ENCODE results near the gene ERO1A.

ERO1A gene

GRCh38 chr14:52663850-52664249 is 31.5 kb downstream of the ERO1A start:
- TF ChIP-seq, protein P1, sequence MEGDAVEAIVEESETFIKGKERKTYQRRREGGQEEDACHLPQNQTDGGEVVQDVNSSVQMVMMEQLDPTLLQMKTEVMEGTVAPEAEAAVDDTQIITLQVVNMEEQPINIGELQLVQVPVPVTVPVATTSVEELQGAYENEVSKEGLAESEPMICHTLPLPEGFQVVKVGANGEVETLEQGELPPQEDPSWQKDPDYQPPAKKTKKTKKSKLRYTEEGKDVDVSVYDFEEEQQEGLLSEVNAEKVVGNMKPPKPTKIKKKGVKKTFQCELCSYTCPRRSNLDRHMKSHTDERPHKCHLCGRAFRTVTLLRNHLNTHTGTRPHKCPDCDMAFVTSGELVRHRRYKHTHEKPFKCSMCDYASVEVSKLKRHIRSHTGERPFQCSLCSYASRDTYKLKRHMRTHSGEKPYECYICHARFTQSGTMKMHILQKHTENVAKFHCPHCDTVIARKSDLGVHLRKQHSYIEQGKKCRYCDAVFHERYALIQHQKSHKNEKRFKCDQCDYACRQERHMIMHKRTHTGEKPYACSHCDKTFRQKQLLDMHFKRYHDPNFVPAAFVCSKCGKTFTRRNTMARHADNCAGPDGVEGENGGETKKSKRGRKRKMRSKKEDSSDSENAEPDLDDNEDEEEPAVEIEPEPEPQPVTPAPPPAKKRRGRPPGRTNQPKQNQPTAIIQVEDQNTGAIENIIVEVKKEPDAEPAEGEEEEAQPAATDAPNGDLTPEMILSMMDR (IDR thresholded peaks at IDR 0.05; ENCODE audit: insufficient read depth, low read length, missing control alignments) = no peak
- H3K4me3 ChIP-seq (ENCODE audit: low read depth, low read length) = no peak overlapping the region
- ChIA-PET POLR2A (no interaction called here), CTCF (no interaction called here)
- DNase-seq (ENCODE audit: low read depth, low spot score) = no peak

GRCh38 chr14:52661314-52661713 is 34.0 kb downstream of the ERO1A start:
- CTCF ChIA-PET = no interaction called here
- no peak for DNase-seq (ENCODE audit: low read depth, low spot score)
- H3K4me3 ChIP-seq (ENCODE audit: low read depth, low read length) = no peak overlapping the region
- POLR2A ChIA-PET = no interaction called here
- TF ChIP-seq, protein P1 (IDR thresholded peaks at IDR 0.05; ENCODE audit: insufficient read depth, low read length, missing control alignments) = no peak

DNA sequence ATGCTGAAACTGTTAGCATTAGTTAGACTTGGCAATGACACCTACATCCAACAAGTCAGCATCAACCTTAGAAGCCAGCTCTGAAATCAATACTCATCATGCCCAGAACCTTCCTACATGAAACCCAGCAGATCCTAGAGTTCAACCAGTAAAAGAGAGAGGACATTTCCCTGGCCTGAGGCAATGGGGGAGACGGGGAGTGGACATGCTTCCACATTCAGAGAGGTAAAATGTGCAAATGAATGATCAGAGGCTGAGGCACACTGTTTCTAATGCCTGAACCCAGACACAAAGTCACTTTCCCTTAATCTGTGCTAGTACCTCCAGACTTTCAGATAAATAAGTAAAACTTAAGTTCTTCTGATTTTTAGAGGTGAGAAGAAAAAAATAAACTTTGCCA is 34.5 kb downstream of the ERO1A start:
- no peak for DNase-seq (ENCODE audit: low read depth, low spot score)
- no peak overlapping the region for H3K4me3 ChIP-seq (ENCODE audit: low read depth, low read length)
- TF ChIP-seq, protein P1 (IDR thresholded peaks at IDR 0.05; ENCODE audit: insufficient read depth, low read length, missing control alignments) = no peak
- POLR2A ChIA-PET = no interaction called here
- CTCF ChIA-PET = no interaction called here

GRCh38 chr14:52660325-52660724 is 35.0 kb downstream of the ERO1A start:
- POLR2A ChIA-PET = no interaction called here
- no peak overlapping the region for H3K4me3 ChIP-seq (ENCODE audit: low read depth, low read length)
- TF ChIP-seq, protein P1 (IDR thresholded peaks at IDR 0.05; ENCODE audit: insufficient read depth, low read length, missing control alignments) = no peak
- CTCF ChIA-PET = no interaction called here
- no peak for DNase-seq (ENCODE audit: low read depth, low spot score)

DNA sequence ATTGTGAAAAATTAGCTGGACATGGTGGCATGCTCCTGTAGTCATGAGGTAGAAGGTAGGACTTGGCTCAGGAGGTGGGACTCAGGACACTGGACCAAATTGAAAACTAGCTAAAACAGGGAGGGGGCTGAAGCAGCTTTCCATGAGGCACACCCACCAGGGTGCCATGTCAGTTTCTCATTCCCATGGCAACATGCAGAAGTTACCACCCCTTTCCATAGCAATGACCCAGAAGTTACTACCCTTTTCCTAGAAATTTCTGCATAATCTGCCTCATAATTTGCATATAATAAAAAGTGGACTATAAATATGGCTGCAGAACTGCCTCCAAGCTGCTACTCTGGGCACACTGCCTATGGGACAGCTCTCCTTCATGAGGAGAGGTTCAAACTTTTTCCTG is 38.5 kb downstream of the ERO1A start:
- TF ChIP-seq, protein P1 (IDR thresholded peaks at IDR 0.05; ENCODE audit: insufficient read depth, low read length, missing control alignments) = no peak
- POLR2A ChIA-PET = no interaction called here
- CTCF ChIA-PET = no interaction called here
- DNase-seq (ENCODE audit: low read depth, low spot score) = no peak
- no peak overlapping the region for H3K4me3 ChIP-seq (ENCODE audit: low read depth, low read length)

- H3K4me3 ChIP-seq (ENCODE audit: low read depth, low read length) = no peak overlapping the region
- DNase-seq (ENCODE audit: low read depth, low spot score) = no peak
- ChIA-PET CTCF (no interaction called here), POLR2A (no interaction called here)
- TF ChIP-seq, protein P1 (IDR thresholded peaks at IDR 0.05; ENCODE audit: insufficient read depth, low read length, missing control alignments) = no peak
These were observed 44.6 kb downstream of the ERO1A start for GRCh38 chr14:52650774-52651173.
